G401 (cell line): ENCODE results near the gene S100A1. TPM values are rescaled to one million over a fixed set of nuclear protein-coding genes. Genes with fewer than 3 reads are reported as not detected.
A peak's percentile ranks its signal among the peaks of the same experiment; 100 is the strongest.
"Not testable (repeated sequence)": the region's sequence is repeated elsewhere in the genome, so short reads cannot be mapped to it uniquely, and the experiment has no call there.

Source experiments
- DNase-seq: peaks from one replicate; pipeline ENCODE4 v3.0.0-alpha.2; 2015; ENCODE audit warnings: low spot score
- in situ Hi-C: cut with HindIII; loops from 2 replicates; pipeline ENCODE4 v1.10.0; 2016; ENCODE audit warnings: low sequenced_read_pairs, mixed read lengths
- total RNA-seq: library from RNA; depleted of rRNA; stranded (reverse); fragments of >200 nt; shearing (Covaris generic); gene quantifications from 2 replicates; pipeline ENCODE4 v1.2.3, GENCODE V29; 2014

Gene S100A1
- total RNA-seq, 1 experiment from 2014 or later = 132 TPM

DNA sequence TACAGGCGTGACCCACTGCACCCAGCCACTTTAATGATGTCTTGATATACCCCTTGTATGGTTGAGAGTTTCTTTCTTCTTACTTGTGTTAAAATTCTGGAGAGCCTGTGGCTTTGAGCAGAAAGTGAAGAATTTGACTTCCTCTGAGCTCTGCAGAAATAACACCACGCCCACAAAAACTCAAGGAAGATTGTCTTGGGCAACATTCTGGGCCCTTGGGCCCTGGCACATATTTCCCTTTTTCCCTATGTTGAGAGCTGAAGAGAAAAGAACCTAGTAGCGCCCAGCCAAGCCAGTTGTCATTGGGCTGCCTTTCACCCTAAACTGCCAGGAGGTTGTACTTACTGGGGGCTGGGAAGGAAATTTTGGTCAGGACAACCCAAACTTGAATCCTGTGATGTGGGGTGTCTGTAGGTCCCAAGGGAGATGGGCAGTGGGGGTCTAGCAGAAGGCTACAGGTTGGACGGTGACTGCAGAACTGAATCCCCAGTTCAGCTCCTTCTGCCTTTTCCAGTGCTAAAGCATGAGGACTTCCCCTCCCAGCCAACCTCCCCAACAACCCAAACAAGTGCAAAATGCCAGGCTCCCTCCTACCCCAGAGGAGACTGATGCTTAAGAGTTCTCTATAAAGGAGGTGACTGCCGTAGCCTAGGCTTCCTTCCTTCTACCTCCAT lies 18.6 kb downstream of the S100A1 start:
- DNase-seq = no peak
- in situ Hi-C loops = no loop called here

DNA sequence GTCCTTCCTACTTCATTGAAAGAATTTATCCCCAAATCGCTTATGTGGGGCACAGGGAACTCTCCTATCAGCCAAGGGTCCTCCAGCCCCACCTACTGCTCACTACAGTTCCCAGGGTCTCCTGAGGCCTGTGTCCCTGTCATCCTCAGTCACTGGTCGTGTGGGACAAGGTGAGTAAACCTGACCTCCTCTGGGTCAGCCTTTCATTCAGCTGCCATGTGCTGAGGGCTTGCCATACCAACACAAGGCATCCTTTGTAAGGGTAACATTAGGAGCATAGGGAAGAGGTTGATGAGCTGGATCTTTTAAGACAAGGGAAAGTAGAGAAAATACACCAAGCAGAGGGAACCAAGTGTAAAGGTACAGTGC lies 19.1 kb downstream of the S100A1 start:
- no peak for DNase-seq
- in situ Hi-C loops = no loop called here

DNA sequence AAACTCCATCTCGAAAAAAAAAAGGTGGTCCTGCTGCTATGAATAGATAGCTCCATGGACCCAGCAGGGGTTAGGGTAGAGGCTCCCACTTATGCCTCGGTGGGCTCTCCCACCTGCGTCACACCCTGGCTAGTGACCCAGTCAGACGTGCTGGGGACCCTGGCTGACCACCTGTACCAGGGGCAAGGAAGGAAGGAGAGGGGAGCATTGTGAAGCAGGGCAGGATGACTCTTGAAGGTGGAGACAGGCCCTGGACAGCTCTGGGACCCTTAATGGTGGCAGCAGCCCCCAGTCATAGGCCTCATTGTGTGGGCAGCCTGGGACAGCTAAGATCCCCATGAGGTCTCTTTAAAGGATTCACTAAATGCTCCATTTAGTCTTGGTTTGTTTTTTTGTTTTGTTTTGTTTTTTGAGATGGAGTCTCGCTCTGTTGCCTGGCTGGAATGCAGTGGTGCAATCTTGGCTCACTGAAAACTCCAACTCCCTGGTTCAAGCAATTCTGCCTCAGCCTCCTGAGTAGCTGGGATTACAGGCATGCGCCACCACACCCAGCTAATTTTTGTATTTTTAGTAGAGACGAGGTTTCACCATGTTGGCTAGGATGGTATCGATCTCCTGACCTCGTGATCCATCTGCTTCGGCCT lies 19.9 kb downstream of the S100A1 start:
- in situ Hi-C loops = no loop called here
- DNase-seq = no peak

DNA sequence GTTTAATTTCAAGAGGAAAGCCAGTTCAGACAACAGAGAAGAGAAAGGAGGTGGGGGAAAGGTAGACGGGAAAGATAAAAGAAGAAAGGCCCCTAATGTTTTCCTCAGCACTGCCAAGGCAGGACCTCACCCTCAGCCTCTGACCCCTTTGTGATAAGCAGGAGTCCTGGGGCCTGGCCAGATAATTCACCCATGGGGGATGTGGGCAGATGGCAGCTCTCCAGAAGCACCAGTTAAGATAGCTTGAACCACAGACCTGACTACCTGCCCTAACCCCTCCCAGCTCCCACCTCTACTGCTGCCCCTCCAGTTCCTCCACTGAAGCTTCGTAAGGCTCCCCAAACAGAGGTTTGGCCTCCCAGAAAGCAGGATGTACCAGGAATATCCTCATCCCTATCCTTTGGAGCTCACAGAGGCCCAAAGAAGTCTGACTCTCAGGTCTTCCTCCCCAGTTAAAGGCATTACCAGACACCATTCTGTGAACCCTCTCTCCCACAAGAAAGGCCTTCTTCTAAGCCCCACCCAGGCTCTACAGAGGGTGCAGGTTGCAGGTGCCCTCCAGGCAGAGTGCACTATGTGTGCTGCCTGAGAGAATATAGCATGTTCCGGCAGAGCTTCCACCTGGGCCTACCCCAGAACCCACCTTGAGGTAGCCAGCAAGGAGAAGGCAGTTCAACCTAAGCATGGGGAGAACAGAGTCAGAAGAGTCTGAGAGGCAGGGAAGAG lies 21.1 kb downstream of the S100A1 start:
- in situ Hi-C loops = no loop called here

DNA sequence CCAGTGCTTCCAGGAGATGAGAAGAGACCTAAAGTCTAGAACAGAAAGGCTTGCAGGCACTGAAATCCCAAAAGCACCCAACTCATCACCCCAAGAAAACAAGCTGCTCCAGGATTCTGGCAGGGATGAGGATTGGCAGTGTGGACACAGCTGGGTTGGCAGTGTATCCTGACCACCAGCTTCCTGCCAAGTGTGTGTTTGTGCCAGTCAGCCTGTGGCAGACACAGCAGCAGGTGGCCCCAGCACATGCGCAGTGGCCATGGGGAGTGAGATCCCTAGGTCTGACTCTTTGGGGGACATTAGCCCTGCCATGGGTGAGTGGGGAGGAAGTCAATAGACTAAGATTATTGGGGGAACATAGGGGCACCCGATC lies 21.6 kb downstream of the S100A1 start:
- in situ Hi-C loops = no loop called here
- DNase-seq = peak; percentile 76

More for the DNA sequence above, 21.1 kb downstream of the S100A1 start:
- no peak for DNase-seq

DNA sequence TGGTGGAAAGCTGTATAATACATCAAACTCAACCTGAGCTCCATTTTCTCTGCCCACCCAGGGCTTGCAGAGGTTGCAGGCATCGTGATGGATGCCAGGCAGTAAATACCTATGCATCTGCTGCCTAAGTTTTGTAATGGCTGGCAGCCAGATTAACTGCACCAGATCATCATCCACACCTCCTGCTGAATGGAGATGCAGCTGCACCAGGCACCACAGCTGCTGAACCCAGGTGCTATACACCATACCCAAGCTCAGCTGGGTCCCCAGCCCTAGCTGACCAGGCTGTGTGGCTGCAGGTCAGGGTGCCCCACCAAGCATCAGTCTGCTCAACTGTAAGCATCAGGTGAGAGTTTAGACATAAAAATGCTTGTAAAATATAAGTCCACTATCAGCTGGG lies 23.5 kb downstream of the S100A1 start:
- DNase-seq = no peak
- in situ Hi-C loops = no loop called here

DNA sequence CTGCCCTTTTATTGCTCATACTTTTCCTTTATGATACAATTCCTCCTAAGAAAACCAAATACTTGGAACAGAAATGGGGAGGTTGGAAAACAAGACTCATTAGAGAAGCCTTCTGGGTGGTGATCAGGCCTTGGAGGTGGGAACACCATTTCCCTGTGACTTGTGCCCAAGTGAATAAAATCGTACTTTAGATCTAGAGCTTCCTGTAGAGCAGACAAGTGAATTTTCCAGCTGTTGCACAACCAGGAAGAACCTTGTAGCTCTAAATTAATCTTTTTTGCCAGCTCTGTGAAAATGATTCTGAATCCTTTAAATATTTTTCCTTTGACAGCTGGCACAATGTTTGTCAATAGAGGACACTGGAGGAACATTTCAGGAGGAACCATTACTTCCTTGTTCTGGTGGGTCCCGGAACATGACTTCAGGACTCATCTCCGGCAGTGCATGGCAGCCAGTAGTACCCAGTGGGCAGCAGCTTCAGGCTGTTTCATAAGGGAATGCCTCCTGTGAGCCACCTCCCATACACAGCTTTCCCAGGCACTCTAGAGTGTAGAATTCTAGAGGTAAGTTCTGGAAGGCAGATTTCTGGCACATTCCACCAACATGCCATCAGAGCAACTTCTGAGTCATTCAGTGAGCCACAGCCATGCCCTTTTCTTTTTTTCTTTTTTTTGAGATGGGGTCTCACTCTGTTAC lies 24.7 kb downstream of the S100A1 start:
- no peak for DNase-seq
- in situ Hi-C loops = no loop called here

DNA sequence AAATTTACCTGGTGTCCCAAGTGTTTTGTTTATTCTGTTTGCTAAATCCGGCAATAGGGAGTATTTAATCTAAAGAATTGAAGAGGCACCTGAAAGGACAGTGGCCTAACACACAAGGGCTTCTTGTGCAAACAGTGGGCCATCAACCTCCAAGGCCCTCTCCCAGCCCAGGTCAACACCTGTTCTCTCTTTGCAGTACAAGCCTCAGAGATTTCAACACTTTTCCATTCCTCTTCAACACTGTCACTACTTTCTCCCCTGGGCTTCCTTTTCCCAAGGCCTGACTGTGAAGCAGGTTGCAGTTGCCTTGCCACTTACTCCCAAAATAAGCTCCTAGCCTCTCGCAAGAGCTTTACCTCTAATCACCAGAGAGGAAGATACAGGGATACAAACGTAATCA lies 27.1 kb downstream of the S100A1 start:
- no peak for DNase-seq
- in situ Hi-C loops = no loop called here

DNA sequence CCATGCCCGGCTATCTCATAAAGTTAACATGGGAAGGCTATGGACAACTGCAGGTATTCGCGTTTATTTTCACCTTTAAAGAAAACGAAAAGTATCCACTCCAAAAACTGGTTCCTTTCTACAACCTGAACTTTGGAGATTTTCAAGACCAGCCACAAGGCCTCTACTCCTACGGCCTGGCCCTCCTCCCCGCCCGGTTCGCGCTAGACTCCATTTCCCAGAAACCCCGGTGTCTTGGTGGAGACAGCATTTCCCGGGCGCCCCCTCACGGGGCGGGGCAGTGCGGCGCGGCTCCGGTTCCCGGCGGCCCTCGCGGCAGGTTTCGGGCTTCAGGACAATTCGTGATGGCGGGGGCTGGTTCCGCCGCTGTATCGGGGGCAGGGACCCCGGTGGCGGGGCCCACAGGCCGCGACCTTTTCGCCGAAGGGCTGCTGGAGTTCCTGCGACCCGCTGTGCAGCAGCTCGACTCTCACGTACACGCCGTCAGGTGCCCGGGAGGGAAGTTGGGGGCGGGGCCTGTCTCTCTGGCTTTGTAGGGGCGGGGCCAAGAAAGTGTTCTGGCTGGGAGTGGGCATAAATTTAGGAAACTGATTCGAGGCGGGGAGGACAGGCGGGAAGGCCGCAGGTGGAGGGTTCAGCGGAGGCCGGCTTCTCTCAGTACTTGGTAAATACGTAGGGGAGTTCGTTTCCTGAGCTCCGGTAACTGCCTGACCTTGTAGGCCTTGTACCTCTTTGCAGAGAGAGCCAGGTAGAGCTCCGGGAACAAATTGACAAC lies 30.4 kb downstream of the S100A1 start, which contains the start of gene SNAPIN:
SNAPIN (plus strand) TSS at position 304 of the 775 bp plus-strand sequence; CDS start at position 345, 41 bp downstream.
- peak; percentile 94 for DNase-seq
- in situ Hi-C loops = no loop called here

DNA sequence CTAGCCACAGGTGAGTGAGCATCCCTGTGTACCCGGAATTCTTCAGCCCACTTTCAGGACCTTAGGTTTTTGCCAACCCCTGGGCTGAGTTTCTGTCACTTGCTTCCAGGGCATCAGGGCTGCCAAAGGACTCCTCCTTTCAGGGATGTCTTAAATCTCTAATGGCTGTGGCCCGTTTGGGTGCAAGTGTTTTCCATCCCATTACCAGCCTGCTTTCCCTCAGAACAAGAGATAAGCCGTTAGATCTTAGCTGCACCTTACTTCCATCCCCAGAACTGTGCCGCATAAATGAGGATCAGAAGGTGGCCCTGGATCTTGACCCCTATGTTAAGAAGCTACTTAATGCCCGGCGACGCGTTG lies 30.9 kb downstream of the S100A1 start:
- no peak for DNase-seq
- in situ Hi-C loops = no loop called here

DNA sequence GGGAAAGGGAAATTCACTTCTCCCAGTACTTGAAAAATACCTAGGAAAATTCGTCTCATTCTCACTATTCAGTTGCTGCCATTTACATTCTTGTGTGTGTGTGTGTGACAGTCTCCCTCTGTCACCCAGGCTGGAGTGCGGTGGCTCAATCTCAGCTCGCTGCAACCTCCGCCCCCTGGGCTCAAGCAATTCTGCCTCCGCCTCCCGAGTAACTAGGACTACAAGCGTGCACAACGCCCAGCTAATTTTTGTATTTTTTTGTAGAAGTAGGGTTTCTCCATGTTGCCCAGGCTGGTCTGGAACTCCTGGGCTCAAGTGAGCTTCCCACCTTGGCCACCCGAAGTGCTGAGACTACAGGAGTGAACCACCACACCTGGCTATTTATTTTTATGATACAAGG lies 31.4 kb downstream of the S100A1 start:
- in situ Hi-C loops = no loop called here
- DNase-seq = no peak

DNA sequence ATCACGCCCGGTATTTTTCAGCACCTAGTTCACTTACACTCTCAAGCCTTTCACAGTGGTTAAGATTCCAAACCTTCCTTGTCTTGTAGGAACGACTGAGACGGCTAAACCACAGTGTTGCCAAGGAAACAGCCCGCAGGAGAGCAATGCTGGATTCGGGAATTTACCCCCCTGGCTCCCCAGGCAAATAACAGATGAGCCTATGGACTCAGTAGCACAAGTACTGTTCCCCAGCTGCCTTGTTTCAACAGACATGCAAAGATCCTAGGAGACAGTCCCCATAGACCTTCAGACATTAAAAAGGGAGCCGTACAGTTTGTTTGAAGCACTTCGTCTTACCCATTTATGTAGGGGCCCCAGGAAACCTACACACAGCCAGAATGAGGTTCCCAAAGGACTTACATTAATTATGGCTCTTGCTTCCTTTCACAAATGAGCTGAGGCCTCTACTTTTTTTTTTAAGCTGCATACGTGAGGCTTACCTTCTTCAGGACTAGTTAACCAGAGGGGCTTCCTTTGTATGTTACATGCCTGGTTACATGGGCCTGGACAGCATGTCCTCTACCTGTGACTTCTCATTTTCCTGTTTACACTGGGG lies 33.0 kb downstream of the S100A1 start:
- no peak for DNase-seq
- in situ Hi-C loops = no loop called here

DNA sequence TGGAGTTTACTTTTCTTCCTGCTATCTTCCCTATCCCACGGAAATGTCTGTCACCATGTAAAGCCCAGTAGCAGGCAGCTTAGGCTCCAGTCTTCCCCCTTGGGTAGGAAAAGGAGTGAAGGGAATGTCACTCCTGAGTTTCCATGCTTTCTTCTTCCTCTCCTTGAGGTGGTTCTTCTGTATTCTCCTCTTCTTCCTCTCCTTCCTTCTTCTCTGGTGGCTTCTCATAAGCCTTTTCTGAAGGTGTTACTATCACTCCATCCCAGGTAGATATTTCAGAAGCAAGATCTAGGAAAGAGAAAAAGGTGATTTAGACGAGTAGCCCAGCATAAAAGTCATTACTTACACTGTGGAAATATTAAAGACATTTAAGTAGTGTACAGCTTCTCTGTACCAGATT lies 34.0 kb downstream of the S100A1 start:
- no peak for DNase-seq
- in situ Hi-C loops = no loop called here

DNA sequence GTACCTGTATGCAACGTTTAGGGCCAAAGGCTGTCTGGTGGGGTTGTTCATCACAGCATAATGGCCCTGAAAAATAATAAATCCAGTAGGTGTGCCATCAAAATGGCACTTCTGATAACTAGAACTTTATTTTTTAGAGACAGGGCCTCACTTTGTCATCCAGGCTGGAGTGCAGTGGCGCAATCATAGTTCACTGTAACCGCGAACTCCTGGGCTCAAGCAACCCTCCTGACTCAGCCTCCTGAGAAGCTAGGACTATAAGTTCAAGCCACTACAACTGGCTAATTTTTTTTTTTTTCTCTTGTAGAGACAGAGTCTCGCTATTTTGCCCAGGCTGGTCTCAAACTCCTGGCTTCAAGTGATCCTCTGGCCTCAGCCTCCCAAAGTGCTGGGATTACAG lies 35.0 kb downstream of the S100A1 start:
- in situ Hi-C loops = no loop called here
- DNase-seq = no peak

DNA sequence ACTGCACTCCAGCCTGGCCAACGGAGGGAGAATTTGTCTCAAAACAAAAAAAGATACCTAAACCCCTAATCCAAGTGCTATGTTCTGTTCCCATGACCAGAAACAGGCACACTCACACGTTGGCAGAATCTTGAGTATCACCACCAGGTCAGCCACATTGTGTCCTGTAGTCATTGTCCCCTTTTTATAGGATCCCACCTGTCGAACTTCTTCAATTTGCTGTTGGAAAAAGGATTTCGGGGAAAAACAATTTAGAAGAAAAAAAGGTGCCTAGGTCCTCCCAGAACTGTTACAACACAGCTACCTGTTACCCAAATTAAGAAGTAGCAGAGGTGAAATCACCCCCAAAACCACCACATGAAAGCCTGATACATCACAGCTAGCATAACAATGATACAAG lies 39.2 kb downstream of the S100A1 start:
- DNase-seq = no peak
- in situ Hi-C loops = no loop called here

DNA sequence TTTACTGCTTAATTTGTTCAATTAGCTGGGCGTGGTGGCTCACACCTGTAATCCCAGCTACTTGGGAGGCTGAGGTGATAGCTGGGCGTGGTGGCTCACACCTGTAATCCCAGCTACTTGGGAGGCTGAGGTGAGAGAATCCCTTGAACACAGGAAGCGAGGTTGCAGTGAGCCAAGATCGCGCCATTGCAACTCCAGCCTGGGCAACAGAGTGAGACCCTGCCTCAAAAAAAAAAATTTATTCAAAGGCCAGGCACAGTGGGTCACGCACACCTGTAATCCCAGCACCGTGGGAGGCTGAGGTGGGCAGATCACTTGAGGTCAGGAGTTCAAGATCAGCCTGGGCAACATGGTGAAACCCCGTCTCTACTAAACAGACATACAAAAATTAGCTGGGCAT lies 40.4 kb downstream of the S100A1 start:
- DNase-seq, in situ Hi-C loops: not testable (repeated sequence)

DNA sequence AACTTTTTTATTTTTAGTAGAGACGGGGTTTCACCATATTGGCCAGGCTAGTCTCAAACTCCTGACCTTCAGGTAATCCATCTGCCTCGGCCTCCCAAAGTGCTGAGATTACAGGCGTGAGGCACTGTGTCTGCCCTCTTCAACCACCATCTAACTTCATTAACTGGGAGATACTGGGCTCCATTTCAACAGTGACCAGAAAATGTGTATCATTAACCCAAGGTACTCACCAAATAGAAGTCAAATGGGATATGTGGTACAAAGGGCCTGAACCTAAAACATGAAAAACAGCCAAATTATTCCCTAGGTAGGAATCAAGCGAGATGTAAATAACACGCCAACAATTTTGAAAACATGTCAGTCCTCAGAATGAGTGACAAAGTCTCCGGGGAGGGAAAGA lies 41.4 kb downstream of the S100A1 start:
- in situ Hi-C loops = no loop called here
- no peak for DNase-seq

DNA sequence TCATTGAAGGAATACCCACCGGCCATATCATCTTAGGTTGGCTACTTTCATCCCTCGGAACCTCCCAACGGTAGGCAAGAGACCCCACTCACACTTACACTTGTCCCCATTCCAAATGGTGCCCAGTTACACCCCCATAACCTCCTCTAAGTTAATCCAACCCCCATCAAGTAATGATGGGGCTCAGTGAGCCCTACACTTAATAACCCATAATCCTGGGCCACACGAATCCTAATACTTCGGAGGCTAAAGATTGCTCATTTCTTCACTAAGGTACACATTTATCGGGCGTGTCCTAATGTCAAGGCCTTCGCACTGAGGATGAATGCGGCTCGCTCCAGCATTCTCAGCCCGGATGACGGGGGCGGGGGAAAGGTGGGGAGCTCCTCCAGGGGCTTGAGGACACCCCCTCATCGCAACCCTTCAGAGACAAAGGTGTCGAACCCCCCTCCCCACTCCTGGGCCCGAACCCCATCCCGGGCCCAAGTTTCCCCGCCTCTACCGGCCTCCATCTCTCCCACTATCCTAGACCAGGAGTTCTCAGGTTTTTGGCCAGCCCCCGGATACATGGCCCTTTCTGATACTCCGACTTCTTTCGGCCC lies 42.1 kb downstream of the S100A1 start:
- in situ Hi-C loops = no loop called here
- no peak for DNase-seq
